Measurements from ENCODE around the gene MEMO1. TPM values are rescaled to one million over a fixed set of nuclear protein-coding genes. Genes with fewer than 3 reads are reported as not detected.
"Not testable (repeated sequence)": the region's sequence is repeated elsewhere in the genome, so short reads cannot be mapped to it uniquely, and the experiment has no call there.

The MEMO1 gene
- total RNA-seq, 2 experiments from 2014 or later: 39.6 to 39.8 TPM

DNA sequence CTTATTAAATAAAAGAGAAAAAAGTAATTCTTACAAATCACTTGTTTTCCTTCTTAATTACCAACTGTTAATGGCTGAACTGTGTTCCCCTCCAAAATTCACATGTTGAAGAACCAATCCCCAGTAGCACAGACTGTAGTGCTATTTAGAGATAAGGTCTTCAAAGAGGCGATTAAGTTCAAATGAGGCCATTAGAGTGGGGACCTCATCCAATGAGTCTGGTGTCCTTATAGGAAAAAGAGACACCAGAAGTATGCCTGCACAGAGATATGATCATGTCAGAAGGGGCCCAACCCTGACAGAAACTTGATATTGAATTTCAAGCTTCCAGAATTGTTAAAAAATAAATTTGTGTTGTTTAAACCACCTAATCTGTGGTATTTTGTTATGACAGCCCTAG is 89.8 kb downstream of the MEMO1 start:
- CTCF ChIA-PET: no interaction called here
- peaks cover 13% of the 10 kb centered on the region for H3K4me1 Mint-ChIP-seq (ENCODE audit: low read depth)
- no peak overlapping the region for H3K4me3 Mint-ChIP-seq
- Histone ChIP-seq H3K9me3 (ENCODE audit: control insufficient read depth in 1 of 2, insufficient read depth in 1 of 2, low read length in 2 of 2) (no peaks in the 10 kb centered on the region), H3K27ac (ENCODE audit: low read depth in 1 of 2, low read length in 2 of 2) (no peak overlapping the region), H3K27me3 (ENCODE audit: control insufficient read depth in 1 of 2, insufficient read depth in 2 of 2, low read length in 2 of 2) (no peaks in the 10 kb centered on the region), H3K4me3 (ENCODE audit: low read length) (no peak overlapping the region), H3K36me3 (ENCODE audit: insufficient read depth, low read length) (peaks cover 15% of the 10 kb centered on the region), H3K4me1 (ENCODE audit: insufficient read depth, low read length) (no peaks in the 10 kb centered on the region)
- ATAC-seq (ENCODE audit: poor library complexity) (no peak), DNase-seq (no peak)
- no peaks in the 10 kb centered on the region for H3K9me3 Mint-ChIP-seq
- no peaks in the 10 kb centered on the region for H3K27me3 Mint-ChIP-seq
- peaks cover 84% of the 10 kb centered on the region for H3K36me3 Mint-ChIP-seq (ENCODE audit: low read depth)
- intact Hi-C loops (cut with DNase I, micrococcal nuclease): no loop called here
- TF ChIP-seq, protein P1, sequence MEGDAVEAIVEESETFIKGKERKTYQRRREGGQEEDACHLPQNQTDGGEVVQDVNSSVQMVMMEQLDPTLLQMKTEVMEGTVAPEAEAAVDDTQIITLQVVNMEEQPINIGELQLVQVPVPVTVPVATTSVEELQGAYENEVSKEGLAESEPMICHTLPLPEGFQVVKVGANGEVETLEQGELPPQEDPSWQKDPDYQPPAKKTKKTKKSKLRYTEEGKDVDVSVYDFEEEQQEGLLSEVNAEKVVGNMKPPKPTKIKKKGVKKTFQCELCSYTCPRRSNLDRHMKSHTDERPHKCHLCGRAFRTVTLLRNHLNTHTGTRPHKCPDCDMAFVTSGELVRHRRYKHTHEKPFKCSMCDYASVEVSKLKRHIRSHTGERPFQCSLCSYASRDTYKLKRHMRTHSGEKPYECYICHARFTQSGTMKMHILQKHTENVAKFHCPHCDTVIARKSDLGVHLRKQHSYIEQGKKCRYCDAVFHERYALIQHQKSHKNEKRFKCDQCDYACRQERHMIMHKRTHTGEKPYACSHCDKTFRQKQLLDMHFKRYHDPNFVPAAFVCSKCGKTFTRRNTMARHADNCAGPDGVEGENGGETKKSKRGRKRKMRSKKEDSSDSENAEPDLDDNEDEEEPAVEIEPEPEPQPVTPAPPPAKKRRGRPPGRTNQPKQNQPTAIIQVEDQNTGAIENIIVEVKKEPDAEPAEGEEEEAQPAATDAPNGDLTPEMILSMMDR (IDR thresholded peaks at IDR 0.05): no peak
- POLR2A ChIA-PET: no interaction called here
- H3K27ac Mint-ChIP-seq: no peak overlapping the region

DNA sequence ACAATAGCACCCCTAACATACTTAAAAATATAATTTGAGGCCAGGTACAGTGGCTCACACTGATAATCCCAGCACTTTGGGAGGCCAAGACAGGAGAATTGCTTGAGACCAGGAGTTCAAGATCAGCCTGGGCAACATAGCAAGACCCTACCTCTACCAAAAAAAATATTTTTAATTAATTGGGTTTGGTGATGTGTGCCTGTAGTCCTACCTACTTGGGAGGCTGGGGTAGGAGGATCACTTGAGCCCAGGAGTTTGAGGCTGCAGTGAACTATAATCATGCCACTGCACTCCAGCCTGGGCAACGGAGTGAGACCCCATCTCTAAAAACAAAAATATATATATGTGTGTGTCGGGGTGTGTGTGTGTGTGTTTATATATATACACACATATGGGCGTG is 91.3 kb downstream of the MEMO1 start:
- peaks cover 15% of the 10 kb centered on the region for H3K36me3 ChIP-seq (ENCODE audit: insufficient read depth, low read length)
- H3K27ac Mint-ChIP-seq: no peak overlapping the region

DNA sequence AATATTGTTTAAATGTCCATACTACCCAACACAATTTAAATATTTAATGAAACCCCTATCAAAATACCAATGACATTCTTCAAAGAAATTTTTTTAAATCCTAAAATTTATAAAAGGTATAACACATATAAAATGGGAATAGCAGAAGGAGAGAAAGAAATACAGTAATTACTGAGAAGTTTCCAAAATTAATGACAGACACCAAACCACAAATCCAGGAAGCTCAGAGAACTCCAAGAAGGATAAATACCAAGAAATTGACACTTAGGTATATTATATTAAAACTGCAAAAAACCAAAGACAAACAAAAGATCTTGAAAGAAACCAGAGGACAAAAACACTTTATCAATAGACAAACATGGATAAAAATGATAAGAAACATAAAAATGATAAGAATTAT is 101.1 kb downstream of the MEMO1 start:
- H3K4me1 Mint-ChIP-seq (ENCODE audit: low read depth): peaks cover 21% of the 10 kb centered on the region
- ChIA-PET CTCF (no interaction called here), POLR2A (no interaction called here)
- no peaks in the 10 kb centered on the region for H3K27me3 ChIP-seq (ENCODE audit: control insufficient read depth in 1 of 2, insufficient read depth in 2 of 2, low read length in 2 of 2)
- no peak for ATAC-seq (ENCODE audit: poor library complexity)
- H3K27ac ChIP-seq (ENCODE audit: low read depth in 1 of 2, low read length in 2 of 2): no peak overlapping the region
- TF ChIP-seq, protein P1 (IDR thresholded peaks at IDR 0.05): no peak
- no peaks in the 10 kb centered on the region for H3K4me1 ChIP-seq (ENCODE audit: insufficient read depth, low read length)
- H3K27me3 Mint-ChIP-seq: no peaks in the 10 kb centered on the region
- H3K36me3 ChIP-seq (ENCODE audit: insufficient read depth, low read length): peaks cover 6% of the 10 kb centered on the region
- no peaks in the 10 kb centered on the region for H3K9me3 ChIP-seq (ENCODE audit: control insufficient read depth in 1 of 2, insufficient read depth in 1 of 2, low read length in 2 of 2)
- H3K4me3 Mint-ChIP-seq: no peak overlapping the region
- no peak for DNase-seq
- peaks cover 72% of the 10 kb centered on the region for H3K36me3 Mint-ChIP-seq (ENCODE audit: low read depth)
- intact Hi-C loops (cut with DNase I, micrococcal nuclease): no loop called here
- H3K4me3 ChIP-seq (ENCODE audit: low read length): no peak overlapping the region
- no peaks in the 10 kb centered on the region for H3K9me3 Mint-ChIP-seq
- no peak overlapping the region for H3K27ac Mint-ChIP-seq

More for the DNA sequence above, 91.3 kb downstream of the MEMO1 start:
- DNase-seq (no peak), ATAC-seq (ENCODE audit: poor library complexity) (no peak)
- no peaks in the 10 kb centered on the region for H3K27me3 ChIP-seq (ENCODE audit: control insufficient read depth in 1 of 2, insufficient read depth in 2 of 2, low read length in 2 of 2)
- CTCF ChIA-PET: no interaction called here
- no peaks in the 10 kb centered on the region for H3K9me3 ChIP-seq (ENCODE audit: control insufficient read depth in 1 of 2, insufficient read depth in 1 of 2, low read length in 2 of 2)
- no peak overlapping the region for H3K27ac ChIP-seq (ENCODE audit: low read depth in 1 of 2, low read length in 2 of 2)
- Mint-ChIP-seq H3K4me3 (no peak overlapping the region), H3K4me1 (ENCODE audit: low read depth) (peaks cover 13% of the 10 kb centered on the region), H3K9me3 (no peaks in the 10 kb centered on the region), H3K27me3 (no peaks in the 10 kb centered on the region), H3K36me3 (ENCODE audit: low read depth) (peaks cover 81% of the 10 kb centered on the region)
- POLR2A ChIA-PET: no interaction called here
- intact Hi-C loops (cut with DNase I, micrococcal nuclease): no loop called here
- no peak overlapping the region for H3K4me3 ChIP-seq (ENCODE audit: low read length)
- TF ChIP-seq, protein P1 (IDR thresholded peaks at IDR 0.05): no peak
- H3K4me1 ChIP-seq (ENCODE audit: insufficient read depth, low read length): no peaks in the 10 kb centered on the region

DNA sequence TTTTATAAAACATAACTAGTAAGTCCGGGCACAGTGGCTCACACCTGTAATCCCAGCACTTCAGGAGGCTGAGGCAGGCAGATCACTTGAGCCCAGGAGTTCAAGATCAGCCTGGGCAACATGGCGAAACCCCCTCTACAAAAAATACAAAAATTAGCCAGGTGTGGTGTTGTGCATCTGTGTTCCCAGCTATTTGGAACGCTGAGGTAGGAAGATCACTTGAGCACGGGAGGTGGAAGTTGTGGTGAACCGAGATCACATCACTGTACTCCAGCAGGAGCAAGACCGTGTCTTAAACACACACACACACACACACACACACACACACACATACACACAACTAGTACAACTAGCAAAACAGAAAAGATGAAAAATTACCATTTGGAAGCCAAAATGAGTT is 103.3 kb downstream of the MEMO1 start:
- ATAC-seq (ENCODE audit: poor library complexity); H3K27me3 ChIP-seq (ENCODE audit: control insufficient read depth in 1 of 2, insufficient read depth in 2 of 2, low read length in 2 of 2); H3K4me3 Mint-ChIP-seq; DNase-seq; H3K27ac Mint-ChIP-seq; CTCF ChIA-PET; H3K4me3 ChIP-seq (ENCODE audit: low read length); POLR2A ChIA-PET; H3K27ac ChIP-seq (ENCODE audit: low read depth in 1 of 2, low read length in 2 of 2); H3K36me3 ChIP-seq (ENCODE audit: insufficient read depth, low read length); H3K9me3 Mint-ChIP-seq; H3K4me1 ChIP-seq (ENCODE audit: insufficient read depth, low read length); H3K9me3 ChIP-seq (ENCODE audit: control insufficient read depth in 1 of 2, insufficient read depth in 1 of 2, low read length in 2 of 2); intact Hi-C loops (cut with DNase I, micrococcal nuclease); H3K27me3 Mint-ChIP-seq: not testable (repeated sequence)
- H3K4me1 Mint-ChIP-seq (ENCODE audit: low read depth): peaks cover 32% of the 10 kb centered on the region
- H3K36me3 Mint-ChIP-seq (ENCODE audit: low read depth): peaks cover 80% of the 10 kb centered on the region
